Glomerular endothelial cell (primary cell): ENCODE results near the gene SV2B. TPM values are rescaled to one million over a fixed set of nuclear protein-coding genes. Genes with fewer than 3 reads are reported as not detected.
"Not testable (repeated sequence)": the region's sequence is repeated elsewhere in the genome, so short reads cannot be mapped to it uniquely, and the experiment has no call there.

Source experiments
- DNase-seq: peaks from one replicate; pipeline ENCODE4 v3.0.0-alpha.2; 2011; ENCODE audit warnings: low read depth, low spot score; ENCODE audit errors: extremely low read depth
- total RNA-seq: library from RNA; depleted of rRNA; stranded (reverse); fragments of >200 nt; gene quantifications from 2 replicates; pipeline ENCODE4 v1.2.3, GENCODE V29; 2015

SV2B gene
- total RNA-seq, 1 donor from 2014 or later = 28.6 TPM

GRCh38 chr15:91302588-91303439 is 202.8 kb downstream of the SV2B start:
- DNase-seq = peak; percentile 27

- DNase-seq = no peak
These were observed 204.2 kb downstream of the SV2B start for GRCh38 chr15:91304210-91304609.

- DNase-seq = no peak
These were observed 204.7 kb downstream of the SV2B start for GRCh38 chr15:91304786-91305185.

- DNase-seq = no peak
These were observed 206.1 kb downstream of the SV2B start for GRCh38 chr15:91306144-91306543.

- no peak for DNase-seq
These were observed 207.5 kb downstream of the SV2B start for GRCh38 chr15:91307601-91308000.

GRCh38 chr15:91308199-91308598 is 208.1 kb downstream of the SV2B start:
- DNase-seq = no peak

- no peak for DNase-seq
These were observed 208.8 kb downstream of the SV2B start for GRCh38 chr15:91308855-91309254.

GRCh38 chr15:91311986-91312385 is 211.9 kb downstream of the SV2B start:
- no peak for DNase-seq

- DNase-seq = no peak
These were observed 216.1 kb downstream of the SV2B start for GRCh38 chr15:91316126-91316525.

- DNase-seq = no peak
These were observed 218.5 kb downstream of the SV2B start for GRCh38 chr15:91318516-91318915.

GRCh38 chr15:91318931-91319330 is 218.9 kb downstream of the SV2B start:
- no peak for DNase-seq

GRCh38 chr15:91319371-91320059 is 219.5 kb downstream of the SV2B start:
- DNase-seq = no peak

- no peak for DNase-seq
These were observed 220.0 kb downstream of the SV2B start for GRCh38 chr15:91320101-91320500.

GRCh38 chr15:91329914-91330313 is 229.9 kb downstream of the SV2B start:
- DNase-seq = no peak

- no peak for DNase-seq
These were observed 231.5 kb downstream of the SV2B start for GRCh38 chr15:91331581-91331980.

GRCh38 chr15:91335702-91336101 is 235.6 kb downstream of the SV2B start:
- DNase-seq = no peak

- no peak for DNase-seq
These were observed 236.6 kb downstream of the SV2B start for GRCh38 chr15:91336687-91337086.

GRCh38 chr15:91338766-91339165 is 238.7 kb downstream of the SV2B start:
- no peak for DNase-seq

- DNase-seq = no peak
These were observed 242.0 kb downstream of the SV2B start for GRCh38 chr15:91342097-91342496.

- not testable (repeated sequence) for DNase-seq
These were observed 244.9 kb downstream of the SV2B start for GRCh38 chr15:91344912-91345311.

- DNase-seq = no peak
These were observed 245.7 kb downstream of the SV2B start for GRCh38 chr15:91345736-91346135.

- DNase-seq = no peak
These were observed 246.2 kb downstream of the SV2B start for GRCh38 chr15:91346259-91346658.
